ENCODE data around the gene GYG2.

GRCh38 chrX:2870650-2871049 lies 41.9 kb downstream of the GYG2 start:
- TF ChIP-seq MXI1 (conservative IDR thresholded peaks at IDR 0.05; ENCODE audit: poor library complexity, severe bottlenecking) (no peak), EP300 (conservative IDR thresholded peaks at IDR 0.05; ENCODE audit: poor library complexity, severe bottlenecking) (no peak), CTCF (IDR thresholded peaks at IDR 0.05; ENCODE audit: poor library complexity, severe bottlenecking) (no peak), RAD21 (conservative IDR thresholded peaks at IDR 0.05) (no peak), EZH2 (IDR thresholded peaks at IDR 0.05; ENCODE audit: borderline replicate concordance, insufficient read depth, low read length, poor library complexity, severe bottlenecking) (no peak), REST (IDR thresholded peaks at IDR 0.05; ENCODE audit: borderline replicate concordance) (no peak), POLR2AphosphoS5 (IDR thresholded peaks at IDR 0.05) (no peak), SMC3 (conservative IDR thresholded peaks at IDR 0.05; ENCODE audit: poor library complexity) (no peak)

All from neural cell (in vitro differentiated cells).